ENCODE results near the gene NCS1.

NCS1 gene

DNA sequence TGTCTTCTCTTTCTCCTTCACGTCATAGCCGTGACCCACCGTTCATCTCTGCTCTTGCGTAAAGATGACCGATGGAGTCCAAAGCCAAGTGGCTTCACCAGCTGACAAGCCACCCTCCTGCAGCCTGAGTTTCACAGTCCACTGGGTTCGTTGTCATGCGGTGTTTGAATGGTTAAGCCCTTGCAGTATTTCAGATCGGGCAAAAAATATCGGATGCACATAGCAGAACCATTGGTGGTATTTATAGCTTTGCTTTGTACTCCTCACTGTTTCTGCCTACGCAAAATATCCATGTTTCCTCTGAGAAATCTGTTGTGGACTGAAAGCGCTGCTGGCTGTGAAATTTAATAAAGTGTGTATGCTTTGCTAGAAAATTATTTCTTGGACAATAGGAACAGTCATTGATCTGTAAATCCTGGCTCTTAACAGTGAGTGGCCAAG is 34.5 kb upstream of the NCS1 start:
- no peaks in the 10 kb centered on the region for H3F3A ChIP-seq (ENCODE audit: control insufficient read depth, insufficient read depth)
- no peaks in the 10 kb centered on the region for H3K27me3 ChIP-seq (ENCODE audit: control insufficient read depth, low read length)
- 0 out of 2 replicates have a peak, but pooled peaks cover 3% of the 10 kb centered on the region for H3K36me3 ChIP-seq (ENCODE audit: control insufficient read depth, low read length)
- H3K79me2 ChIP-seq (ENCODE audit: control insufficient read depth, low read length), result no peaks in the 10 kb centered on the region
- peaks cover 36% of the 10 kb centered on the region for H3K4me1 ChIP-seq (ENCODE audit: control insufficient read depth, low read length)
- H3K9me2 ChIP-seq (replicated peaks; ENCODE audit: control insufficient read depth, low read length), result no peaks in the 10 kb centered on the region
- no peak overlapping the region for H3K4me3 ChIP-seq (ENCODE audit: low read length)
- H3K27ac ChIP-seq (ENCODE audit: low read depth, low read length), result no peak overlapping the region
- H3K9me3 ChIP-seq (ENCODE audit: control insufficient read depth, insufficient read depth, low read length), result no peaks in the 10 kb centered on the region
- TF ChIP-seq CTCF (IDR thresholded peaks at IDR 0.05; ENCODE audit: low read depth, low read length, poor library complexity, severe bottlenecking) (no peak), EZH2phosphoT487 (IDR thresholded peaks at IDR 0.05; ENCODE audit: borderline replicate concordance, low read length) (no peak)
- no peak overlapping the region for H3K4me2 ChIP-seq (ENCODE audit: low read length)
- H4K20me1 ChIP-seq (ENCODE audit: control insufficient read depth, insufficient read depth, low read depth, low read length), result no peaks in the 10 kb centered on the region

GRCh38 chr9:130138171-130138653 is 34.0 kb upstream of the NCS1 start:
- TF ChIP-seq EZH2phosphoT487 (IDR thresholded peaks at IDR 0.05; ENCODE audit: borderline replicate concordance, low read length), result no peak
- TF ChIP-seq CTCF (IDR thresholded peaks at IDR 0.05; ENCODE audit: low read depth, low read length, poor library complexity, severe bottlenecking), result no peak
- Histone ChIP-seq H3F3A (ENCODE audit: control insufficient read depth, insufficient read depth) (no peaks in the 10 kb centered on the region), H3K27me3 (ENCODE audit: control insufficient read depth, low read length) (peaks cover under 1% of the 10 kb centered on the region; the same call in 1 of the 2 replicates), H3K27ac (ENCODE audit: low read depth, low read length) (no peak overlapping the region), H3K4me1 (ENCODE audit: control insufficient read depth, low read length) (peaks cover 36% of the 10 kb centered on the region), H4K20me1 (ENCODE audit: control insufficient read depth, insufficient read depth, low read depth, low read length) (no peaks in the 10 kb centered on the region), H3K9me2 (replicated peaks; ENCODE audit: control insufficient read depth, low read length) (no peaks in the 10 kb centered on the region), H3K4me2 (ENCODE audit: low read length) (no peak overlapping the region), H3K36me3 (ENCODE audit: control insufficient read depth, low read length) (0 out of 2 replicates have a peak, but pooled peaks cover 3% of the 10 kb centered on the region), H3K79me2 (ENCODE audit: control insufficient read depth, low read length) (no peaks in the 10 kb centered on the region), H3K4me3 (ENCODE audit: low read length) (no peak overlapping the region), H3K9me3 (ENCODE audit: control insufficient read depth, insufficient read depth, low read length) (no peaks in the 10 kb centered on the region)

DNA sequence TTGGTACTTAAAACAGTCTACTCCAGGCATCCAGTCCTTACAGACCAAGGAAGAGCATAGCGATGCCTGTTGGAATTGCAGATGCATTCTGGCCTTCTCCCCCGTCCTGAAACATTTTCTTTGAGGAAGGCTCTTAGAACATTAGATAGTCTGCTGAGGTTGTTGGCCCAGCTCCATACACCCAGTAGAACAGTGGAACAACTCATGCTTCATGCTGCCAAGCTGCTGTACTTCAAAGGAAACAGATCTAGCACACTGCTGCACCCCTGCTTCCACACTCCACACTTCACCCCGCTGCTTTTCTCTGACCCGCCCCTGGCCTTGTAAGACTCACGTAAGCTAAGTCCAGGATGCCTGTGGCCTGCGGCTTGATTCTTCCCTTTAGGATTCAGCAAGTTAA is 33.4 kb upstream of the NCS1 start:
- Histone ChIP-seq H3K79me2 (ENCODE audit: control insufficient read depth, low read length) (no peaks in the 10 kb centered on the region), H3K27ac (ENCODE audit: low read depth, low read length) (no peak overlapping the region), H3K4me2 (ENCODE audit: low read length) (no peak overlapping the region), H3K4me3 (ENCODE audit: low read length) (no peak overlapping the region), H3K9me2 (replicated peaks; ENCODE audit: control insufficient read depth, low read length) (no peaks in the 10 kb centered on the region), H3K9me3 (ENCODE audit: control insufficient read depth, insufficient read depth, low read length) (no peaks in the 10 kb centered on the region), H3K4me1 (ENCODE audit: control insufficient read depth, low read length) (peaks cover 41% of the 10 kb centered on the region), H3K27me3 (ENCODE audit: control insufficient read depth, low read length) (peaks cover 5% of the 10 kb centered on the region; the same call in 1 of the 2 replicates), H3F3A (ENCODE audit: control insufficient read depth, insufficient read depth) (no peaks in the 10 kb centered on the region), H3K36me3 (ENCODE audit: control insufficient read depth, low read length) (0 out of 2 replicates have a peak, but pooled peaks cover 3% of the 10 kb centered on the region), H4K20me1 (ENCODE audit: control insufficient read depth, insufficient read depth, low read depth, low read length) (no peaks in the 10 kb centered on the region)
- TF ChIP-seq EZH2phosphoT487 (IDR thresholded peaks at IDR 0.05; ENCODE audit: borderline replicate concordance, low read length), result no peak
- TF ChIP-seq CTCF (IDR thresholded peaks at IDR 0.05; ENCODE audit: low read depth, low read length, poor library complexity, severe bottlenecking), result no peak

All from DOHH2 (cell line).